Mononuclear cell (primary cell): ENCODE data around the gene KLHL2. TPM values are rescaled to one million over a fixed set of nuclear protein-coding genes. Genes with fewer than 3 reads are reported as not detected.
"Not testable (repeated sequence)": the region's sequence is repeated elsewhere in the genome, so short reads cannot be mapped to it uniquely, and the experiment has no call there.

Source experiments
- H3K27me3 ChIP-seq: 2 replicates; pipeline ENCODE4 v1.6.0; 2011; ENCODE audit warnings: low read length, control low read depth; ENCODE audit not compliant: insufficient read depth
- H3K4me1 ChIP-seq: 2 replicates; pipeline ENCODE4 v1.5.1; 2011; ENCODE audit warnings: mild to moderate bottlenecking, low read length, control low read depth; ENCODE audit not compliant: insufficient read depth
- H3K4me3 ChIP-seq: 2 replicates; pipeline ENCODE4 v1.5.1; 2011; ENCODE audit warnings: mild to moderate bottlenecking, low read length, moderate library complexity
- H3K9me3 ChIP-seq: 2 replicates; pipeline ENCODE4 v1.5.1; 2011; ENCODE audit warnings: low read depth, mild to moderate bottlenecking, control low read depth, low read length
- total RNA-seq: library from RNA; depleted of rRNA; stranded (reverse); fragments of >200 nt; gene quantifications from one replicate; pipeline ENCODE4 v1.2.3, GENCODE V29; 2012

The KLHL2 gene
- total RNA-seq, 1 donor: 42.2 TPM

DNA sequence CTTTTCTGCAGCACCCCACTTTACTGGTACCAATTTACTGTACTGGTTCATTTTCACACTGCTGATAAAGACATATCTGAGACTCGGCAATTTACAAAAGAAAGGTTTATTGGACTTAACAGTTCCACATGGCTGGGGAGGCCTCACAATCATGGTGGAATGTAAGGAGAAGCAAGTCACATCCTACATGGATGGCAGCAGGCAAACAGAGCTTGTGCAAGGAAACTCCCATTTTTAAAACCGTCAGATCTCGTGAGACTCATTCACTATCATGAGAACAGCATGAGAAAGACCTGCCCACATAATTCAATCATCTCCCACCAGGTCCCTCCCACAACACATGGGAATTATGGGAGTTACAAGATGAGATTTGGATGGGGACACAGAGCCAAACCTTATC, 77.3 kb downstream of the KLHL2 start:
- not testable (repeated sequence) for H3K27me3 ChIP-seq, H3K4me3 ChIP-seq, H3K9me3 ChIP-seq
- H3K4me1 ChIP-seq: peaks cover 16% of the 10 kb centered on the region

DNA sequence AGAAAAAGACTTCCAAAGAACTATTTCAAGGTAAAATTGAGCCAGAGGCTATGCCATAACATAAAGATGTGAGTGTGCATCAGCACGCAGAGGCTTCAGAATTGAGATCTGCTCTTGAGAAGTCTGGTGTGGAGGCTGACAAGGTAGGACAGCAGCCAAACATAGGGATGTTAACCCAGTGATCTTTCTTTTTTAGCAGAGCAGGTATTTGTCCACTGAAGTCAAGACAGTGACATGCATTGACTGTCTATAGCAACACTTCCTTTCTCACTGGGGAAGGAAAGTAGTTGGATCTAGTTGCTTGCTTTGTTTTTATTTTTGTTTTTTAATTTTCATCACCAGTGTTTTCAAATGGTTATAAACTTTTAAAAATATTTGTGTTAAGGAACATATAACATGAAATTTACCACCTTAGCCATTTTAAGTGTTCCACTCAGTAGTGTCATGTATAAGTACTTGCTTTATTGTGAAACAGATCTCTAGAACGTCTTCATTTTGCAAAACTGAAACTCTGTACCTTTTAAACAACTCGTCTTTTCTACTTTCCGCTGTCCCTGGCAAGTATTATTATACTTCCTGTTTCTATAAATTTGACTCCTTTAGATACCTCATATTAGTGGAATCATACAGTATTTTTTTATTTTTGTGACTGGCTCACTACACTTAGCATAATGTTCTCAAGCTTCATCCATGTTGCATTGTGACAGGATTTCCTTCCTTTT, 79.4 kb downstream of the KLHL2 start:
- not testable (repeated sequence) for H3K9me3 ChIP-seq, H3K27me3 ChIP-seq, H3K4me3 ChIP-seq
- peaks cover 20% of the 10 kb centered on the region for H3K4me1 ChIP-seq

DNA sequence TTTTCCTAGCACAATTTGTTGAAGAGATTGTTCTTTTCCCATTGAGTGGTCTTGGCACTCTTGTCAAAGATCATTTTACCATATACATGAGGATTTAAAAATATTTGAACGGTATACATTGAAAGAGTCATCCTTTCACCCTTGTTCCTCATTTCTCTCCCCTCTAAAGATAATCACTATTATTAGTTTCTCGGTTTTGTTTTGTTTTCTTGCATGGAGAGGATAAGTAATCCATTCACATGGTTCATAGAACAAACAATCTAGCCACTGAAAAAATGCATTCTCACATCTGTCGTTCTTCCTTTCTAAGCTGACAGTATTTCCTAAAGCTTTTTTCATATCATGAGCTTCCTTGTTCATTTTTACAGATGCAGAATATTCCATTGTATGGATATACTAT, 80.9 kb downstream of the KLHL2 start:
- H3K9me3 ChIP-seq: no peaks in the 10 kb centered on the region
- no peak overlapping the region for H3K4me3 ChIP-seq
- peaks cover 21% of the 10 kb centered on the region for H3K4me1 ChIP-seq
- H3K27me3 ChIP-seq: no peaks in the 10 kb centered on the region

DNA sequence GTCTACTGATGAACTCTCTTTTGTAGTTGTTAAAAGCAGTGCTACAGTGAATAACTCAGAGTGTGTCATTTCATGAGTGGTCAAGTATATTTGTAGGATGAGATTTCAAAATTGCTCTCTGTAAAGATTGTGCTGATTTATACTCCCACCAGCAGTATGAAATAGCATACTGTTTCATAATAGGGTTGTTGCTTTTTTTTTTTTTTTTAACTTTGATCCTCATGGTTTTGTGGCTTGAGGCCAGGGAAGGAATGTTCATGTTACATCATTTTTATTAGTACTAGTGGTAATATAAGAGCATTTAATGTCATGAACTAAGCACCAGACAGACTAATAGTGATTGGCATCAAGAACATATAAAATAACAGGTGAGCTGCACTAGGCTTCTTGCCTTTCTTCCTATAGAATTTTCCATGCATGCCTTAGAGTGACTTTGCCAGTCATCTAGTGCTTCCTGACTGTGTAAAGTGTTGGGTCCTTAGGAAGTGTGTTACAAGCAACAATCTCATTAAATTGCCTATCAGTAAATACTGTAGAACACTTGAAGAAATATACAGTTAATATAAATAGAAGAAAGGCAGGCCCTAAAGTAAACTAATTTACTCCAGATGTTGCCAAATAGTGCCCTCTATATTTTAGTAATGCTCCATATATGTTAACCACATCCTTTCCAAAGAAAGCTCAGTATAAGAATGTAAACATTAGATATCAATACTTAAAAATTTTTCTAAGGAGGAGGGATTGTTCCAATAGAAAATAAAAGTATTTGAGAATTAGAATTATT, 81.5 kb downstream of the KLHL2 start:
- peaks cover 21% of the 10 kb centered on the region for H3K4me1 ChIP-seq
- no peaks in the 10 kb centered on the region for H3K27me3 ChIP-seq
- H3K4me3 ChIP-seq: no peak overlapping the region
- H3K9me3 ChIP-seq: no peaks in the 10 kb centered on the region

DNA sequence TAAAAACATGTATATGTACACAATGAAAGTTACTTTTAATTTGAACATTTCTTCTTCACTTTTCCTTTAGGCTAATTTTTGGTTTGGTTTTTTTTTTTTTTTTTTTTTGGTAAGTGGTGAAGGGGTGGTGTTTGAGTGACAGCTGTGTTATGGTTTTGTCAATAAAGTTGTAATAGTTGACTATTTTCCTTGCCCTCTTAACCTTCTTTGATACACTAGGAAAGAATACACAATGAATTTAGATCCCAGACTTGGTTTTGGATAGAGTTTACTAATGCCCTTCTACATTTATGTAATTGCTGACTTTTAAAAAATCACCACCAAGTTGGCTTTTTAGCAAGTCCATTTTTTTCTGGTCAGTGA, 82.0 kb downstream of the KLHL2 start:
- H3K4me3 ChIP-seq: no peak overlapping the region
- H3K9me3 ChIP-seq: no peaks in the 10 kb centered on the region
- no peaks in the 10 kb centered on the region for H3K27me3 ChIP-seq
- H3K4me1 ChIP-seq: peaks cover 26% of the 10 kb centered on the region

DNA sequence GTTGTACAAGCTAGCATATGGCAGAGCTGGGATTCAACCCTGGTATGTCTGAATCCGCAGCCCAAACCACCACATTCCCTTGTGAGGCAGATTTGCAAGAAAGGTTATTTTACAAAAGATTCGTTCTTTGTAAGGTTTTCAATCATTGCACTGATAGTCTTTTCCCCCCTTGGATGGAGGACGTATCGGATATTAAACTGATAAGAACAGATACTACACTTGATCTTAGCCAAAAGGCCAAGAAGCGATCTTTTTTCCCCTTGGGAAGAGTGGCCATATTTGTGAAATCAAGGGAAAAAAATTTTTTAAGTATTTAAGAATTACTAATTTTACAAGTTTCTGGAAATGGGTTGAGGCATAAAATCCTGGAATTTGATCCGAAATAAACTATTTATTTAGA, 85.7 kb downstream of the KLHL2 start:
- H3K9me3 ChIP-seq: no peaks in the 10 kb centered on the region
- H3K4me1 ChIP-seq: peaks cover 38% of the 10 kb centered on the region
- no peak overlapping the region for H3K4me3 ChIP-seq
- H3K27me3 ChIP-seq: no peaks in the 10 kb centered on the region

DNA sequence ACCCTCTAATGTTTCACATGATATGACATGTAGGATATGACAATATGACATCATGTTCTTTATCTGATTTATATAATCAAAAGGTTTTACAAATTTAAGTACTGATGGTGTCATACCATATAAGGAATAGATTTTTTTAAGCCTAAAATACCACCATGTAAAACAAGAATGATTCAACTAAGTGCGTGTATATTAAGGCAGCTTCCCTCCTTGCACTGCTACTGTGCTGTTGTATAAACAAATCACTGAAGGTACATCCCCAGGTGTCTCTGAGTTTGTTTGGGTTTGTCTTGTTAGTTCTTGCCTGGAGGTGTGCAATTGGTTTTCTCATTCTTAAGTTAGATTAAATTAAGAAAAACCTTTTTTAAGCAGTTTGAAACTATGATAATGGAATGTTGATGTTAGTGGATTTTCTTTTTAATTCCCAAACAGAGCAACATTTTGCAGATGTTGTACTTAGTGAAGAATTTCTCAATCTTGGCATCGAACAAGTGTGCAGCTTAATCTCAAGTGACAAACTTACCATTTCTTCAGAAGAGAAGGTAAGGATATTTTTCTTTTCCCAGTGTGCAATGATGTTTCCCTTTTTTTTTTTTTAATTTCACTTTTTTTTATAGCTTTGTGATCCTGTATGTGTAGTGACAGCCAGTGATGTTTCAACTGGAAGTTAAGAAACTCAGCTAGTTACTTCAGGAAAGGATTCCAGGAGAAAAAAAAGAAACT, 86.7 kb downstream of the KLHL2 start:
- peaks cover 30% of the 10 kb centered on the region for H3K4me1 ChIP-seq
- no peak overlapping the region for H3K4me3 ChIP-seq
- no peaks in the 10 kb centered on the region for H3K9me3 ChIP-seq
- H3K27me3 ChIP-seq: no peaks in the 10 kb centered on the region

DNA sequence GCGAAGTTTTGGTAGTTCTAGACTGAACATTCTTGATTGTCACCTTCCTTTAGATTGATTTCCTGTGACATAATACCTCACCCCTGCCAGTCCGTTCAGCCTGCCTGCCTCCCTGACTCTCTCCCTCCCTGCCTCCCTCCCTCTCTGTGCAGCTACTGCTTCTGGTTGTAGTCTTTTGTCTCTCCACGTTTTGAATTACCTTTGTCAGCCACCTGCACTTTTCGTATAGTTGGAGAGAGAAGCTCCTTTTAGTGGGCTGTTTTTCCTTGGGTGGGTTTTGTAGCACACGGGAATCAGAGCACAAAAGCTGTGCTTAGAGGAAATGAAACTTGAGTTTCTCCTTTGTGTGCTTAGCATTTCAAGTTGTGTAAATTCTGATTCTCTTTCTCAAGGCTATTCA, 87.5 kb downstream of the KLHL2 start:
- H3K27me3 ChIP-seq: no peaks in the 10 kb centered on the region
- H3K9me3 ChIP-seq: no peaks in the 10 kb centered on the region
- peak overlapping the region; percentile 4 for H3K4me3 ChIP-seq
- H3K4me1 ChIP-seq: peaks cover 36% of the 10 kb centered on the region

DNA sequence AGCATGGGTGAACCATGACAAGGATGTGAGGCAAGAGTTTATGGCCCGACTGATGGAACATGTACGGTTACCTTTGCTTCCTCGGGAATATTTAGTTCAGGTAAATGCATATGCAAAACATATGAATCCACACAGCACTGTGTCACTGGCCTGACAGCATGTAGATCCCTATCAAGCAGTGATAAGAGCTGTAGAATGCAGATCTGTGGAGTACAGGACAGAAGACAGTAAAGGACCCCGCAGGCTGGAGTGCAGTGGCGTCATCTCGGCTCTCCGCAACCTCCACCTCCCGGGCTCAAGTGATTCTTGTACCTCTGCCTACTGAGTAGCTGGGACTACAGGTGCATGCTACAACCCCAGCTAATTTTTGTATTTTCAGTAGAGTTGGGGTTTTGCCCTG, 90.3 kb downstream of the KLHL2 start:
- Histone ChIP-seq H3K4me3 (no peak overlapping the region), H3K27me3 (no peaks in the 10 kb centered on the region), H3K9me3 (no peaks in the 10 kb centered on the region), H3K4me1 (peaks cover 43% of the 10 kb centered on the region)

DNA sequence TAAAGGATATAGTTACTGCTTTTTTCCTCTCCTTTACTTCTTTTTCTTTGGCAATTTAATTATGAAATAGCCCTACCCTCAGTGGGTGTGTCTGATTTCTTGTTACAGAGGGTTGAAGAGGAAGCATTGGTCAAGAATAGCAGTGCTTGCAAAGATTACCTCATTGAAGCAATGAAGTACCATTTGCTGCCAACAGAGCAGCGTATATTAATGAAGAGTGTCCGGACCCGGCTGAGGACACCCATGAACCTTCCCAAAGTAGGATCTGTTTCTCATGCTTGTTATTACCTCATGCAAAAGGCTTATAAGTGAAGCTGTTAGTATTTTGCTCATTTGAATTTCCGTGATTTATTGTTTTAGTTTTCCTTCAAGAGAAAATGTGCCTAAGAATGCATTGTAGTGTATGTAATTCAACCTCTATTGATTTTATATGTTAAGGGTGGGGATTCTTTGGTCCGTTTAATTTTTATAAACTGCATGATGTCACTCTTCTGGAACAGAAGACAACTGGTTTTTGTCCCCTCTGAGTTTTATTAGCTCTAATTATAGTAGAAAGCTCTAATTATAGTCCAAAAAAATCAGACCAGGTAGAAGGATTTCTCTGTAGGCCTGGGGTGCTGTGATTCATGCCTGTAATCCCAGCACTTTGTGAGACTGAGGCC, 92.2 kb downstream of the KLHL2 start:
- H3K4me1 ChIP-seq: peaks cover 37% of the 10 kb centered on the region
- H3K4me3 ChIP-seq: no peak overlapping the region
- no peaks in the 10 kb centered on the region for H3K27me3 ChIP-seq
- no peaks in the 10 kb centered on the region for H3K9me3 ChIP-seq

DNA sequence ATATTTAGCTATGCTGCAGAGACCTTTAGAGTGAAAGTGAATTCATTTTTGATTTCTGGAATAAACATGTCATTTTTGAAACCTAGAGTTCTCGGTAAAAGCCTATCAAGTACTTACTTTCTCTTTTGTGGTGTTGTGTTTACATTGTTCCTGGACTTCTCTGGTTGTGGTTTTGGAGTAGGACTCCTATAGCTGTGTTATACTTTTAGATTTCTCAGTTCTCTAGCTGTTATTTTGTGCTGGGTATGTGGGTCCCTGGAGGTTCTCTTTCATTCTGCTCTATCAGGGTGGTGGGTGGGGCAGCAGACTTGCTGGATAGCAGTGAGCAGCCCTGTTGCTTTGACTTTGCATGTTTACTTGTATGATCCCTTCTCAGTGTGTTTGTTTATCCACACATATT, 94.5 kb downstream of the KLHL2 start:
- Histone ChIP-seq H3K4me1 (peaks cover 18% of the 10 kb centered on the region), H3K27me3 (no peaks in the 10 kb centered on the region), H3K4me3 (peak overlapping the region; percentile 12), H3K9me3 (no peaks in the 10 kb centered on the region)

DNA sequence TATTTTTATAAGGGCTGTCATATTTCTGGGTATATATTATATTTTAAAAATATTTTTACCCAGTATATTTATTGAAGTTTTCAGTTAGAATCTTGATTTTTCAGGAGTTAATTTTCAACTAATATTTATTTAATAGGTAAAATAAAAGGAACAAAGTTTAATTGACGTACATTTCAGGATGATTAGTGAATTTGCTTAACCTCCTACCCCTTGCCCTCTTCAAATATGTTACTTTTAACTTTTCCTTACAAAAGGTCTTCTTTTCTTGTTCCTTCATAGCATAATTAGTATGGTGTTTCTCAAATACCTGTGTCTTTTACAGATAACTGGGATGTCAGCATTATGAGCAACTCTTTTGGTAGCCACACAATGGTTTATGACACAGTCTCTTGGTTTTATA, 95.3 kb downstream of the KLHL2 start:
- Histone ChIP-seq H3K4me1 (peaks cover 18% of the 10 kb centered on the region), H3K4me3 (no peak overlapping the region), H3K9me3 (no peaks in the 10 kb centered on the region), H3K27me3 (no peaks in the 10 kb centered on the region)

DNA sequence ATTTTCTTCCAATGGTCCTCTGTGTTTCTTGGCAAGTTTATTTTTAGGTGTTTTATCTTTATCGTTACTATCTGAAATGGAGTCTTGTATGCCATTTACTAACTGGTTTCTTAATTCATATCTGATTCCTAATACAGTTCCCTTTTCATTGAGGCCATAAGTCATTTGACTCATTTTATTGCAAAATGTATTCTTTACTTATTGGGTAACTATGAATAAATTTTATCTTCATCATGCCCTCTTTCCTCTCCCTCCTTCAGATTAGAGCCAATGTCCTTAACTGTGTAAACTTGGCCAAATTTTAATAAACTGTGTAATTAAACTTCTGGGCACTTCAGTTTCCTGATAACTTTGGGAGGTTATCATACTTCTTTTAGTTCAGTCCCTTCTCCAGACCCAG, 100.8 kb downstream of the KLHL2 start:
- H3K4me3 ChIP-seq: no peak overlapping the region
- H3K27me3 ChIP-seq: no peaks in the 10 kb centered on the region
- peaks cover 7% of the 10 kb centered on the region for H3K4me1 ChIP-seq
- H3K9me3 ChIP-seq: no peaks in the 10 kb centered on the region

DNA sequence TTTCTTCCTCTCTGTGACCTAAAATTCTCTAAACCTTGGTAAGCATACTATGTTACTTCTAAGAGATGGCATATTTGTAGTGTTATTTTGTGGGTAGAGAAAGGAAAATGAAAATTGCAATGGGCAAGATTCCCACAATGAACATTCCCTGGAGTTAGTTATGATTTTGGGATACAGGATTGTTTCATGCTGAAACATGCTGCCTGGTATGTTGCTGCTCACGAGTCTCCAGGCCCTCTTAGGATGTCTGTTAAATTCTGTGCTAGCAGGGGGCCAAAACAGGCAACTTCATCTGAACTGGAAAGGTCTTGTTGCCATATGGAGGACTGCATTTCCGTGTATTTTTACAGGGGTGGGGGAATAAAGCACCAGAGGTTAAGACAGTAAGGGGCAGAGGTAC, 101.2 kb downstream of the KLHL2 start:
- no peak overlapping the region for H3K4me3 ChIP-seq
- no peaks in the 10 kb centered on the region for H3K9me3 ChIP-seq
- H3K27me3 ChIP-seq: no peaks in the 10 kb centered on the region
- peaks cover 7% of the 10 kb centered on the region for H3K4me1 ChIP-seq

DNA sequence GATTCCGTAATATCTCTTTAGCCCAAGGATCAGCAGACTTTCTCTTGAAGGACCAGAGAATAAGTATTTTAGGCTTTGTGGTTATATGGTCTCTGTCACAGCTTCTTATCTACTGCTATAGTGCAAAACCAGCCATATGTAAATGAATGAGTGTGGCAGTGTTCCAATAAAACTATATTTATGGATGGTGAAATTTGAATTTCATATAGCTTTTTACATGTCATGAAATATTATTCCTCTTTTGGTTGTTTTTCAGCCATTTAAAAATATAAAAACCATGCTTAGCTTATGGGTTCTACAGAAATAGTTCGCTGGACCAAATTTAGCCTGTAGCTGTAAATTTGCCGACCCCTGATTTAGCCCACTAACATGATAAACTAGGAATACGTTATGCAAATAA, 102.1 kb downstream of the KLHL2 start:
- Histone ChIP-seq H3K4me3 (no peak overlapping the region), H3K9me3 (no peaks in the 10 kb centered on the region), H3K4me1 (peaks cover 7% of the 10 kb centered on the region), H3K27me3 (no peaks in the 10 kb centered on the region)
